ENCODE results near the gene ARHGAP19.

- TF ChIP-seq FOXK2 (IDR thresholded peaks at IDR 0.05) (no peak), NFRKB (IDR thresholded peaks at IDR 0.05) (no peak), BHLHE40 (IDR thresholded peaks at IDR 0.05; ENCODE audit: borderline replicate concordance) (no peak), ELF4 (IDR thresholded peaks at IDR 0.05) (no peak), FOXM1 (IDR thresholded peaks at IDR 0.05; ENCODE audit: borderline replicate concordance) (no peak), SP1 (IDR thresholded peaks at IDR 0.05) (no peak), HDGF (IDR thresholded peaks at IDR 0.05; ENCODE audit: borderline replicate concordance) (no peak), TARDBP (IDR thresholded peaks at IDR 0.05) (no peak)
Observed at GRCh38 chr10:97174276-97174775, 118.1 kb downstream of the ARHGAP19 start.
